Activated CD4-positive, alpha-beta T cell treated with anti-CD3 and anti-CD28 coated beads, Interleukin-2, Interleukin-4, amounts not matched to agents 100 ng/mL and 50 ng/mL, durations not matched to agents 16 hours and 8 hours (primary cell): ENCODE data around the gene CEP112.
"Not testable (repeated sequence)": the region's sequence is repeated elsewhere in the genome, so short reads cannot be mapped to it uniquely, and the experiment has no call there.

Source experiments
- DNase-seq: peaks from one replicate; pipeline ENCODE4 v3.0.0-alpha.2; 2020; ENCODE audit warnings: low spot score

CEP112 gene

GRCh38 chr17:66210208-66210574 is 18.3 kb upstream of the CEP112 start:
- DNase-seq, result no peak

GRCh38 chr17:66207936-66208335 is 16.0 kb upstream of the CEP112 start:
- DNase-seq, result no peak

GRCh38 chr17:66203274-66204015 is 11.5 kb upstream of the CEP112 start:
- no peak for DNase-seq

- peak; percentile 65 for DNase-seq
Observed at GRCh38 chr17:66200685-66201092, 8.8 kb upstream of the CEP112 start.

GRCh38 chr17:66198242-66198641 is 6.3 kb upstream of the CEP112 start:
- no peak for DNase-seq

GRCh38 chr17:66192378-66192687 is 400 bp upstream of the CEP112 start:
- DNase-seq, result no peak

- DNase-seq, result no peak
Observed at GRCh38 chr17:66190738-66191592, 968 bp downstream of the CEP112 start.

- no peak for DNase-seq
Observed at GRCh38 chr17:66187718-66188117, 4.2 kb downstream of the CEP112 start.

- DNase-seq, result no peak
Observed at GRCh38 chr17:66185862-66186261, 6.1 kb downstream of the CEP112 start.

- DNase-seq, result no peak
Observed at GRCh38 chr17:66184392-66184791, 7.5 kb downstream of the CEP112 start.

- no peak for DNase-seq
Observed at GRCh38 chr17:66183529-66183928, 8.4 kb downstream of the CEP112 start.

- no peak for DNase-seq
Observed at GRCh38 chr17:66178642-66179041, 13.3 kb downstream of the CEP112 start.

GRCh38 chr17:66177048-66177447 is 14.9 kb downstream of the CEP112 start:
- no peak for DNase-seq

GRCh38 chr17:66175892-66176291 is 16.0 kb downstream of the CEP112 start:
- DNase-seq, result no peak

- no peak for DNase-seq
Observed at GRCh38 chr17:66172691-66173223, 19.2 kb downstream of the CEP112 start.

GRCh38 chr17:66172144-66172543 is 19.8 kb downstream of the CEP112 start:
- DNase-seq, result no peak

- DNase-seq, result no peak
Observed at GRCh38 chr17:66171692-66172091, 20.2 kb downstream of the CEP112 start.

- no peak for DNase-seq
Observed at GRCh38 chr17:66171172-66171571, 20.8 kb downstream of the CEP112 start.

GRCh38 chr17:66169839-66170238 is 22.1 kb downstream of the CEP112 start:
- no peak for DNase-seq

GRCh38 chr17:66167189-66167815 is 24.6 kb downstream of the CEP112 start:
- no peak for DNase-seq

- peak; percentile 52 for DNase-seq
Observed at GRCh38 chr17:66165537-66166123, 26.3 kb downstream of the CEP112 start.

- DNase-seq, result not testable (repeated sequence)
Observed at GRCh38 chr17:66155055-66155454, 36.9 kb downstream of the CEP112 start.
